NT2/D1 (cell line): Measurements from ENCODE around the gene POMGNT1.

ENCODE experiments used
- YY1 ChIP-seq: IDR thresholded peaks from 2 replicates; pipeline ENCODE4 v1.6.1; 2011; ENCODE audit not compliant: insufficient read length, insufficient read depth
- ZNF274 ChIP-seq: IDR thresholded peaks from 2 replicates; pipeline ENCODE4 v1.6.1; 2011; ENCODE audit warnings: mild to moderate bottlenecking, low read depth, low read length

GRCh38 chr1:46148318-46148717 lies 49.9 kb downstream of the POMGNT1 start:
- TF ChIP-seq ZNF274 (no peak), YY1 (no peak)
